Activated T-cell treated with anti-CD3 and anti-CD28 coated beads for 24 hours (primary cell): Measurements from ENCODE around the gene FCGR2B.
"Not testable (repeated sequence)": the region's sequence is repeated elsewhere in the genome, so short reads cannot be mapped to it uniquely, and the experiment has no call there.

Source experiments
- DNase-seq: peaks from one replicate; pipeline ENCODE4 v3.0.0-alpha.2; 2020; ENCODE audit warnings: low read depth

Gene FCGR2B

GRCh38 chr1:161662684-161663339 is at the start of gene FCGR2B:
TSS of gene FCGR2B (plus strand) at chr1:161663143. CDS start at chr1:161663242, 99 bp downstream.
- DNase-seq, result not testable (repeated sequence)

GRCh38 chr1:161616417-161616816 is 46.5 kb upstream of the FCGR2B start:
- not testable (repeated sequence) for DNase-seq

GRCh38 chr1:161618517-161618916 is 44.4 kb upstream of the FCGR2B start:
- not testable (repeated sequence) for DNase-seq

- DNase-seq, result not testable (repeated sequence)
Measured at GRCh38 chr1:161620399-161620798, 42.5 kb upstream of the FCGR2B start.

- peak; percentile 86 for DNase-seq
Measured at GRCh38 chr1:161621181-161622000, 41.6 kb upstream of the FCGR2B start.

GRCh38 chr1:161622054-161622453 is 40.9 kb upstream of the FCGR2B start:
- not testable (repeated sequence) for DNase-seq

GRCh38 chr1:161623401-161624051 is 39.4 kb upstream of the FCGR2B start:
- not testable (repeated sequence) for DNase-seq

GRCh38 chr1:161624605-161625004 is 38.3 kb upstream of the FCGR2B start:
- not testable (repeated sequence) for DNase-seq

GRCh38 chr1:161626445-161627146 is 36.3 kb upstream of the FCGR2B start:
- DNase-seq, result not testable (repeated sequence)

- DNase-seq, result not testable (repeated sequence)
Measured at GRCh38 chr1:161630128-161630742, 32.7 kb upstream of the FCGR2B start.

GRCh38 chr1:161631076-161631475 is 31.9 kb upstream of the FCGR2B start, which contains the start of gene FCGR3B:
TSS of gene FCGR3B (minus strand) at chr1:161631176. CDS start at chr1:161631094, 82 bp downstream.
- no peak for DNase-seq

GRCh38 chr1:161634993-161635392 is 27.9 kb upstream of the FCGR2B start:
- not testable (repeated sequence) for DNase-seq

- DNase-seq, result not testable (repeated sequence)
Measured at GRCh38 chr1:161636189-161636782, 26.7 kb upstream of the FCGR2B start.

- not testable (repeated sequence) for DNase-seq
Measured at GRCh38 chr1:161636976-161637375, 26.0 kb upstream of the FCGR2B start.

- DNase-seq, result not testable (repeated sequence)
Measured at GRCh38 chr1:161638251-161638993, 24.5 kb upstream of the FCGR2B start.

- not testable (repeated sequence) for DNase-seq
Measured at GRCh38 chr1:161639203-161639602, 23.7 kb upstream of the FCGR2B start.

- not testable (repeated sequence) for DNase-seq
Measured at GRCh38 chr1:161642697-161643096, 20.2 kb upstream of the FCGR2B start.

GRCh38 chr1:161643481-161644208 is 19.3 kb upstream of the FCGR2B start:
- not testable (repeated sequence) for DNase-seq

- DNase-seq, result not testable (repeated sequence)
Measured at GRCh38 chr1:161644855-161645254, 18.1 kb upstream of the FCGR2B start.
